Esophagus muscularis mucosa (tissue), 4 donors: ENCODE data around the gene CHRNA4.

ENCODE experiments used
- EP300 ChIP-seq: sonication (generic); formaldehyde crosslinking; IDR thresholded peaks from one replicate; pipeline ENCODE4 v1.6.1; 2017; ENCODE audit warnings: antibody characterized with exemption
- POLR2A ChIP-seq: fragments of 450-650 bp; IDR thresholded peaks from one replicate; pipeline ENCODE4 v1.6.1; 2017; ENCODE audit warnings: antibody characterized with exemption, moderate library complexity, mild to moderate bottlenecking, low read depth
- TF ChIP-seq, protein P1 (sequence below), 3 experiments: fragments of 200-600 bp in 2 of 3; fragments of 450-650 bp in 1 of 3; sonication (generic) in 2 of 3; IDR thresholded peaks; one replicate each; pipeline ENCODE4 v1.5.1; 2017 to 2019; ENCODE audit warnings: antibody characterized with exemption in 3 of 3, mild to moderate bottlenecking in 2 of 3, moderate library complexity in 1 of 3

- TF ChIP-seq POLR2A (no peak), EP300 (no peak)
- TF ChIP-seq, protein P1, sequence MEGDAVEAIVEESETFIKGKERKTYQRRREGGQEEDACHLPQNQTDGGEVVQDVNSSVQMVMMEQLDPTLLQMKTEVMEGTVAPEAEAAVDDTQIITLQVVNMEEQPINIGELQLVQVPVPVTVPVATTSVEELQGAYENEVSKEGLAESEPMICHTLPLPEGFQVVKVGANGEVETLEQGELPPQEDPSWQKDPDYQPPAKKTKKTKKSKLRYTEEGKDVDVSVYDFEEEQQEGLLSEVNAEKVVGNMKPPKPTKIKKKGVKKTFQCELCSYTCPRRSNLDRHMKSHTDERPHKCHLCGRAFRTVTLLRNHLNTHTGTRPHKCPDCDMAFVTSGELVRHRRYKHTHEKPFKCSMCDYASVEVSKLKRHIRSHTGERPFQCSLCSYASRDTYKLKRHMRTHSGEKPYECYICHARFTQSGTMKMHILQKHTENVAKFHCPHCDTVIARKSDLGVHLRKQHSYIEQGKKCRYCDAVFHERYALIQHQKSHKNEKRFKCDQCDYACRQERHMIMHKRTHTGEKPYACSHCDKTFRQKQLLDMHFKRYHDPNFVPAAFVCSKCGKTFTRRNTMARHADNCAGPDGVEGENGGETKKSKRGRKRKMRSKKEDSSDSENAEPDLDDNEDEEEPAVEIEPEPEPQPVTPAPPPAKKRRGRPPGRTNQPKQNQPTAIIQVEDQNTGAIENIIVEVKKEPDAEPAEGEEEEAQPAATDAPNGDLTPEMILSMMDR (IDR thresholded peaks at IDR 0.05): no peak
Measured at GRCh38 chr20:63363981-63364561, 2.9 kb upstream of the CHRNA4 start.
